Measurements from ENCODE around the gene ZNF536.
"Not testable (repeated sequence)": the region's sequence is repeated elsewhere in the genome, so short reads cannot be mapped to it uniquely, and the experiment has no call there.

Gene ZNF536

GRCh38 chr19:30448386-30449077 lies 76.3 kb downstream of the ZNF536 start:
- DNase-seq, result no peak

- no peak for DNase-seq
These were observed 77.0 kb downstream of the ZNF536 start for GRCh38 chr19:30449078-30449590.

GRCh38 chr19:30449673-30450072 lies 77.5 kb downstream of the ZNF536 start:
- no peak for DNase-seq

GRCh38 chr19:30450100-30450499 lies 77.9 kb downstream of the ZNF536 start:
- peak; percentile 53 for DNase-seq

GRCh38 chr19:30450835-30451321 lies 78.7 kb downstream of the ZNF536 start:
- no peak for DNase-seq

GRCh38 chr19:30452931-30453330 lies 80.7 kb downstream of the ZNF536 start:
- no peak for DNase-seq

GRCh38 chr19:30453743-30454142 lies 81.6 kb downstream of the ZNF536 start:
- no peak for DNase-seq

- DNase-seq, result no peak
These were observed 83.7 kb downstream of the ZNF536 start for GRCh38 chr19:30455881-30456280.

- no peak for DNase-seq
These were observed 85.3 kb downstream of the ZNF536 start for GRCh38 chr19:30457484-30457883.

GRCh38 chr19:30459859-30460258 lies 87.7 kb downstream of the ZNF536 start:
- DNase-seq, result no peak

GRCh38 chr19:30464162-30464561 lies 92.0 kb downstream of the ZNF536 start:
- DNase-seq, result no peak

- not testable (repeated sequence) for DNase-seq
These were observed 94.4 kb downstream of the ZNF536 start for GRCh38 chr19:30466598-30466997.

- no peak for DNase-seq
These were observed 95.1 kb downstream of the ZNF536 start for GRCh38 chr19:30467239-30467638.

GRCh38 chr19:30469774-30470173 lies 97.6 kb downstream of the ZNF536 start:
- no peak for DNase-seq

GRCh38 chr19:30471441-30471840 lies 99.3 kb downstream of the ZNF536 start:
- no peak for DNase-seq

- DNase-seq, result no peak
These were observed 101.2 kb downstream of the ZNF536 start for GRCh38 chr19:30473334-30473867.

- no peak for DNase-seq
These were observed 104.8 kb downstream of the ZNF536 start for GRCh38 chr19:30476997-30477396.

- DNase-seq, result no peak
These were observed 107.0 kb downstream of the ZNF536 start for GRCh38 chr19:30479231-30479630.

GRCh38 chr19:30480097-30480496 lies 107.9 kb downstream of the ZNF536 start:
- no peak for DNase-seq

GRCh38 chr19:30481063-30481462 lies 108.9 kb downstream of the ZNF536 start:
- DNase-seq, result no peak

GRCh38 chr19:30481823-30482222 lies 109.6 kb downstream of the ZNF536 start:
- DNase-seq, result no peak

- DNase-seq, result no peak
These were observed 110.8 kb downstream of the ZNF536 start for GRCh38 chr19:30482956-30483355.

GRCh38 chr19:30486250-30486649 lies 114.1 kb downstream of the ZNF536 start:
- not testable (repeated sequence) for DNase-seq

GRCh38 chr19:30487178-30487577 lies 115.0 kb downstream of the ZNF536 start:
- no peak for DNase-seq

GRCh38 chr19:30488191-30488590 lies 116.0 kb downstream of the ZNF536 start:
- no peak for DNase-seq
